GM12873 (cell line): ENCODE measurements around the gene PTGES3.

ENCODE experiments used
- TF ChIP-seq, protein P1 (sequence below): IDR thresholded peaks from 2 replicates; pipeline ENCODE4 v1.5.1; 2012; ENCODE audit warnings: low read depth, mild to moderate bottlenecking, moderate library complexity, low read length, control low read depth; ENCODE audit not compliant: insufficient read depth; ENCODE audit errors: missing control alignments

PTGES3 gene, protein sequence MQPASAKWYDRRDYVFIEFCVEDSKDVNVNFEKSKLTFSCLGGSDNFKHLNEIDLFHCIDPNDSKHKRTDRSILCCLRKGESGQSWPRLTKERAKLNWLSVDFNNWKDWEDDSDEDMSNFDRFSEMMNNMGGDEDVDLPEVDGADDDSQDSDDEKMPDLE

DNA sequence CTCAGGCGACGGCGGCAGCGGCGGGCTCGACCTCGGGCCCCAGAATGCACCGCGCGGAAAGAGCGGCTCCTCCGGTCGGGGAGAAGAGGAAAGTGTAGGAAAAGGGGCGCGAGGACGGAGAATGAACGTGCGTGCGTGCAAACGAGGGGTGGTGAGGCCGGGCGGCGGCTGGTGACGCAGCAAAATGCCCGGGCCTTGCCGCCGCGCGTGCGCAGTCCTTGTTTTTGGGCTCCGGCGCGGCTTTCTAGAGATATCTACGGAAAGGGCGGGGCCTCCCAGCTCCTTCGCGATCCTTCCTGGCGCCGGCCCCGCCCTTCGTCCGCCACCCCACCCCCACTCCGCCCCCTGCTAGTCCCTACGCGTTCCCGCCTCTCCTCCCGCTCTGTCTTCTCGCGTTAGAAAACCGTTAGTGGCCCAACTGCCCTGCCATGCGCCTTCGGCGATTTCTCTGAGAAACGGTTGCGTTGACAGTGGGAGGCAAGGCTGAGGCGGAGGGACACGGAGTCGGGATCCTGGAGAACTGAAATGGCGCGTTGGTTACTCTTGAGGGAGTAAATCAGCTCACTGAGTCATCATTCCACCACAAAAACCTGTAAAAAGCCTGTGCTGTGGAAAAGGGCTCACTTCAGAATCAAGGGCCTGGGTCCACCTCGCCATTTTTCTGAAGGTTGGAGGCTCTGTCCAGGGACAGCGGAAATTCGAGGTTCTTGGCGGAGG is at the start of gene PTGES3:
Gene PTGES3, minus strand, starts transcription at position 156 of the 717 bp plus-strand sequence. CDS start 285 bp downstream, outside the sequence.
- TF ChIP-seq, protein P1, sequence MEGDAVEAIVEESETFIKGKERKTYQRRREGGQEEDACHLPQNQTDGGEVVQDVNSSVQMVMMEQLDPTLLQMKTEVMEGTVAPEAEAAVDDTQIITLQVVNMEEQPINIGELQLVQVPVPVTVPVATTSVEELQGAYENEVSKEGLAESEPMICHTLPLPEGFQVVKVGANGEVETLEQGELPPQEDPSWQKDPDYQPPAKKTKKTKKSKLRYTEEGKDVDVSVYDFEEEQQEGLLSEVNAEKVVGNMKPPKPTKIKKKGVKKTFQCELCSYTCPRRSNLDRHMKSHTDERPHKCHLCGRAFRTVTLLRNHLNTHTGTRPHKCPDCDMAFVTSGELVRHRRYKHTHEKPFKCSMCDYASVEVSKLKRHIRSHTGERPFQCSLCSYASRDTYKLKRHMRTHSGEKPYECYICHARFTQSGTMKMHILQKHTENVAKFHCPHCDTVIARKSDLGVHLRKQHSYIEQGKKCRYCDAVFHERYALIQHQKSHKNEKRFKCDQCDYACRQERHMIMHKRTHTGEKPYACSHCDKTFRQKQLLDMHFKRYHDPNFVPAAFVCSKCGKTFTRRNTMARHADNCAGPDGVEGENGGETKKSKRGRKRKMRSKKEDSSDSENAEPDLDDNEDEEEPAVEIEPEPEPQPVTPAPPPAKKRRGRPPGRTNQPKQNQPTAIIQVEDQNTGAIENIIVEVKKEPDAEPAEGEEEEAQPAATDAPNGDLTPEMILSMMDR = no peak

DNA sequence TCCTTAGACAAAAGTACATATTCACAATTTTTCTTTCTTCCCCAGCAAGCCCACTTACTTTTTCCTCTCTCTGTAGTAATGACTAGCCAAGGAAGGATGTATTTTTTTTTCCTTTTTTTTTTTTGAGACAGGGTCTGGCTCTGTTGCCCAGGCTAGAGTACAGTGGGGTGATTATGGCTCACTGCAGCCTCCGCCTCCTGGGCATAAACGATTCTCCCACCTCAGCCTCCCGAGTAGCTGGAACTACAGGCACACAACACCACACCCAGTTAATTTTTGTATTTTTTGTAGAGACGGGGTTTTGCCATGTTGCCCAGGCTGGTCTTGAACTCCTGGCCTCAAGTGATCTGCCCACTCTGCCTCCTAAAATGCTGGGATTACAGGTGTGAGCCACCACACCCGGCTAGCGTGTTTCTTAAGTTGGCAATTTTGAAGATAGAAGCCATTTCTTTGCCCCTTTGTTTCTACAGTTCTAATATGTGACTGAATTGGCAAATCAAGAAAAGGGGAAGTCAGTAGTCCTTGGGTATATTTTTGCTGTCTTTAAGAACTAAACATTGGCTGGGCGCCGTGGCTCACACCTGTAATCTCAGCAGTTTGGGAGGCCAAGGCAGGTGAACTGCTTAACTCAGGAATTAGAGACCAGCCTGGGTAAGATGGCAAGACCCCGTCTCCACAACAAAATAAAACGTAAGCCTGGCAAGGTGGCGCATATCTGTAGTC is 40.2 kb upstream of the PTGES3 start:
- TF ChIP-seq, protein P1 = no peak

DNA sequence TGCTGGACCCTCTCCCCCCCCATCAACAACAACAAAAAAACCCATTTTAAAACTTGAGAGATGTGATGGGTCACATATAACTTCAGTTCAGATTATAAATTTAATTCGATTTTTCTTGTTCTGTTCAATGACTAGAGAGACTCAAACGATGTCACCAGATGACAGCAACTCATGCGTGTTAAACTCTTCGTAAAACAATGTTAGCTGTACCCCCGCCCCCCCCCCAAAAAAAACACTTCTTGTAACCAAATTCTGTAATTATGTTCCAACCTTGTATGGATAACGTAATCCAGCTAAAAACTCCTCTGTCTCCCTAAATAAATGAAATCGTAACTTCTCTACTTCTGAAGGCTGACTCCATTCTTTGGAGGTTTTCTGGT is 37.6 kb upstream of the PTGES3 start:
- TF ChIP-seq, protein P1 = no peak

DNA sequence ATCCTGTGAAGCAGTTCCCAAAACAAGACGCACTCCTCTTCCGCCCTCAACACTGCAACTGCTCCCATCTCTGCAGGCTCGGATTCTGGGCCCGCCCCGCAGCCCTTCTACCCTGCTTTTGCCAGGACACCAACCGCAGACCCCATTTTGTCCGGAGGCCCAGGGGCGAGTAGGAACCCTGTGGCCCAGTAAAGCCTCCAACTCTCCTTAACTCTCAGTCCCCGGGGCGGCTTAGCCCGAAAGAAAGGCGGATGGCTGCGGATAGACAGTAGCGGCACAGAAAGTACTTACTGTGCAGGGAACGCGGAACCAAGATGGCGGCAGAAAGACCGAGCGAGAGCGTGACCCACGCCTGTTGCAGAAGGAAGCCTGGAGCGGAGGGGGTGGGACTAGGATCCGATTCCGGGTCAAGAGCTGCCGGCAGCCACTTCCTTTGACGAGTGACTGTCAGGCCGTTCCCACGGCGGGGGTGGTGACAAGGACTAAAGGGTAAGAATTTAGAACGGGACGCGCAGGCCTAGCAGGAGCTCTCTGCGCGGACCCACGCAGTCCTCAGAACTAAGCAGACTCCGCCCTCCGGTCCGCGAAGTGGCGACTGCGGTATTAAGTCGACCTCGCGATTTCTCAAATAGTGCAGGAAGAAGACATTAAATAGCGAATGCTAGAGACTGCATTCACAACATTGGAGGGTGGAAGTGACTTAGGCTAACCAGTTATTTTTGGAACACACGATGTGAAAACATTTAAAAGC is 37.1 kb upstream of the PTGES3 start, which contains the start of gene NACA:
Gene NACA, minus strand, starts transcription at position 328 of the 751 bp plus-strand sequence. CDS start 778 bp downstream, outside the sequence.
- TF ChIP-seq, protein P1 = no peak

DNA sequence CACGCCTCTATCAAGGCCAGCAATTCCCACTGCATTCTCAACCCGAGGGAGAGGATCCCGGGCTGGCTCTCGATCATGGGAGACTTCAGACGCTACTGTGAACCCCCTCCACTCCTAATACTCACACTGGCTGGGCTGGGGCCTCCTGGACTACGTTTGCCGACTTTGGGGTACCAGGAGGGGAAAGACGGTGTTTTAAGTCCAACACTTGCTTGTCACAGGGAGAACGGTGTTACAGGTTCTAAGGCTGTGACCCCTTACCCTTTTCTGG is 36.6 kb upstream of the PTGES3 start:
- TF ChIP-seq, protein P1 = no peak

DNA sequence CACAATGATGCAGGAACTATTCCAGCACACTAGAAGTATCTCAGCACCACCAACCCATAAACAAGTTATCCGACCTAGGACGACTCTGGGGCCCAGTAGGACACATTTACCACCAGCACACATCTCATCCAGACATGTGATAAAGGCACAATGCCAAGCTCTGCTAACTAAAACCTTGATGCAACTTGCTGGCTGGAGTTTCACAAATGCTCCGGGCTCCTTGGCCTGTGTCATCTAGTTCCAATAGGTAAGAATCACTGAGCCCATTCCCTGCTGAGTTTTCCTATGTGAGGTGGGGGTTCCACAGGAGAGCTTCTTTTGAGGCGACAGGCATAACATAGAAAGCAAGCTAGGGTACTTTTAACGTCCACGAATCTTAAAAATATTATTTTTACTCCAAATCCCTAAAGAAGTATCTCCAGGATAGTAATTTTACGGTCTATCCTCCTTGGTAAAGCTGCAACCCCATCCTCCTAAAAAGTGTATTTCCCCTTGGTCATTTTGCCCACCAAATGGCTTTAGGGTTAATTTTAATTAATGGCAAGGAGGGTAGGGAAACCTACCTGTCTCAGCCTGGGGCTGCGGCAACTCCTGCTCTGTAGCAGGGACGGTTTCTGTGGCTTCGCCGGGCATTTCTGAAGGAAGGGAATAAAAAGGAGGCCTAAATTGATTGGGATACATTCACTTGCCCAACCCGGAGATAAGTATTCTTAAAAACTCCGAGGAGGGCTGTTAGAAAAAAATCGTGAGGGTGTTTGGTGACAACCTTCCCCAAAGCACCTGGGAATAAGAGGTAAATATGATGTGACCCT is 36.0 kb upstream of the PTGES3 start:
- TF ChIP-seq, protein P1 = no peak
